ENCODE data around the gene AP3B2. TPM values are rescaled to one million over a fixed set of nuclear protein-coding genes. Genes with fewer than 3 reads are reported as not detected.

AP3B2 gene
- total and polyA plus RNA-seq, 10 donors: 0.15 to 9.5 (median 1.1) TPM; not detected in 1

- no peak for TF ChIP-seq CTCF (IDR thresholded peaks at IDR 0.05 in 8 of 11, conservative IDR thresholded peaks at IDR 0.05 in 3 of 11)
- Histone ChIP-seq H3K9me3 (no peaks in the 10 kb centered on the region), H3K27me3 (replicated peaks in 1 of 7) (peaks cover 0 to 35% (median 0%) of the 10 kb centered on the region in 7 donors), H3K36me3 (no peaks in the 10 kb centered on the region), H3K4me1 (no peaks in the 10 kb centered on the region), H3K4me3 (no peak overlapping the region), H3K27ac (no peak overlapping the region)
- WGBS, 5 donors: 85 to 96% (median 91%) methylated on average over 10 of the region's 10 CpGs
- DNase-seq: no peak
- intact Hi-C loops (cut with DNase I; ENCODE audit: low total_unique reads): no loop called here
These were observed 43.1 kb downstream of the AP3B2 start for GRCh38 chr15:82666606-82667005.

GRCh38 chr15:82664021-82664420, 45.7 kb downstream of the AP3B2 start:
- H3K27ac ChIP-seq: no peak overlapping the region
- WGBS, 5 donors: 83 to 92% (median 86%) methylated on average over 5 of the region's 5 CpGs
- no peak for TF ChIP-seq POLR2AphosphoS5 (IDR thresholded peaks at IDR 0.05)
- no peak for TF ChIP-seq POLR2A (IDR thresholded peaks at IDR 0.05)
- TF ChIP-seq CTCF (IDR thresholded peaks at IDR 0.05 in 8 of 11, conservative IDR thresholded peaks at IDR 0.05 in 3 of 11): no peak
- H3K27me3 ChIP-seq (replicated peaks in 1 of 7): peaks cover 0 to 35% (median 0%) of the 10 kb centered on the region in 7 donors
- intact Hi-C loops (cut with DNase I; ENCODE audit: low total_unique reads): no loop called here
- no peak overlapping the region for H3K4me3 ChIP-seq
- no peaks in the 10 kb centered on the region for H3K36me3 ChIP-seq
- DNase-seq: no peak
- no peaks in the 10 kb centered on the region for H3K9me3 ChIP-seq
- no peaks in the 10 kb centered on the region for H3K4me1 ChIP-seq

GRCh38 chr15:82663186-82663600, 46.5 kb downstream of the AP3B2 start:
- Histone ChIP-seq H3K36me3 (no peaks in the 10 kb centered on the region), H3K9me3 (no peaks in the 10 kb centered on the region), H3K27me3 (replicated peaks in 1 of 7) (peaks cover 0 to 35% (median 0%) of the 10 kb centered on the region in 7 donors), H3K4me3 (no peak overlapping the region), H3K27ac (no peak overlapping the region), H3K4me1 (no peaks in the 10 kb centered on the region)
- DNase-seq: no peak
- 8 to 31% (median 25%) methylated on average over 4 of the region's 4 CpGs for WGBS, 5 donors
- intact Hi-C loops (cut with DNase I; ENCODE audit: low total_unique reads): no loop called here
- TF ChIP-seq CTCF (IDR thresholded peaks at IDR 0.05 in 8 of 11, conservative IDR thresholded peaks at IDR 0.05 in 3 of 11) (no peak), POLR2A (IDR thresholded peaks at IDR 0.05) (no peak), POLR2AphosphoS5 (IDR thresholded peaks at IDR 0.05) (no peak)

GRCh38 chr15:82662641-82663040, 47.0 kb downstream of the AP3B2 start:
- H3K9me3 ChIP-seq: no peaks in the 10 kb centered on the region
- peaks cover 0 to 35% (median 0%) of the 10 kb centered on the region in 7 donors for H3K27me3 ChIP-seq (replicated peaks in 1 of 7)
- no peaks in the 10 kb centered on the region for H3K36me3 ChIP-seq
- 78 to 98% (median 85%) methylated on average over 8 to 9 of the region's 9 CpGs for WGBS, 5 donors
- TF ChIP-seq POLR2A (IDR thresholded peaks at IDR 0.05) (no peak), POLR2AphosphoS5 (IDR thresholded peaks at IDR 0.05) (no peak), CTCF (IDR thresholded peaks at IDR 0.05 in 8 of 11, conservative IDR thresholded peaks at IDR 0.05 in 3 of 11) (no peak)
- DNase-seq: no peak
- no peaks in the 10 kb centered on the region for H3K4me1 ChIP-seq
- intact Hi-C loops (cut with DNase I; ENCODE audit: low total_unique reads): no loop called here
- no peak overlapping the region for H3K27ac ChIP-seq
- H3K4me3 ChIP-seq: no peak overlapping the region

All from spleen (tissue), 11 donors.